Mucosa of descending colon (tissue), 3 donors: ENCODE data around the gene PDE1A. TPM values are rescaled to one million over a fixed set of nuclear protein-coding genes. Genes with fewer than 3 reads are reported as not detected.

Experiments
- ATAC-seq: fragments of 200-7000 bp; cut with Tn5 transposase; one replicate; pipeline ENCODE4 v1.9.1; 2020; ENCODE audit warnings: mild to moderate bottlenecking, moderate library complexity
- DNase-seq, 3 donors: peaks; one replicate each; pipeline ENCODE4 v3.0.0-alpha.2; 2020
- H3K36me3 ChIP-seq: fragments of 200-600 bp; one replicate; pipeline ENCODE4 v1.8.0; 2021; ENCODE audit warnings: low read depth, mild to moderate bottlenecking
- H3K4me1 ChIP-seq: fragments of 200-600 bp; one replicate; pipeline ENCODE4 v1.8.0; 2021; ENCODE audit warnings: low read depth, mild to moderate bottlenecking
- H3K4me3 ChIP-seq: fragments of 200-600 bp; one replicate; pipeline ENCODE4 v1.8.0; 2021; ENCODE audit warnings: mild to moderate bottlenecking
- H3K9me3 ChIP-seq: fragments of 200-600 bp; one replicate; pipeline ENCODE4 v1.8.0; 2021; ENCODE audit warnings: mild to moderate bottlenecking
- CTCF ChIP-seq: fragments of 200-600 bp; IDR thresholded peaks from one replicate; pipeline ENCODE4 v1.8.0; 2022; ENCODE audit warnings: antibody characterized with exemption, mild to moderate bottlenecking
- intact Hi-C, 2 donors: fragments of 100-400 bp; cut with DNase I in 1 of 2; cut with micrococcal nuclease in 1 of 2; formaldehyde crosslinking; loops; one replicate each; pipeline versions ENCODE4 v1.11.0 to v1.11.1; 2022; cut with DNase I, micrococcal nuclease
- total RNA-seq, 3 donors: library from RNA; stranded (reverse); fragmentation: NEBNext Ultra II Directional in 2 of 3; extraction: Animal tissue kit (Norgen Biotek cat#: 25700) in 2 of 3; gene quantifications; one replicate each; pipeline versions ENCODE4 v1.2.1 to v1.2.4, GENCODE V29; 2021 to 2023
- donor health status: DM: no; HTN: no; CAD: no; lungs with moderate emphysema.
- donor health status: DM: no; HTN: no; CAD: no.
- donor health status: DM: no; HTN: yes; CAD: no.

PDE1A gene
- total RNA-seq, 3 donors from 2014 or later = 1.1 to 10.8 (median 3.9) TPM

GRCh38 chr2:182181381-182181780 lies 245.5 kb downstream of the PDE1A start:
- Histone ChIP-seq H3K4me1 (no peaks in the 10 kb centered on the region), H3K9me3 (peaks cover 3% of the 10 kb centered on the region), H3K36me3 (no peaks in the 10 kb centered on the region), H3K4me3 (no peak overlapping the region)
- TF ChIP-seq CTCF = no peak
- intact Hi-C loops = no loop called here
- ATAC-seq = no peak
- DNase-seq = no peak

DNA sequence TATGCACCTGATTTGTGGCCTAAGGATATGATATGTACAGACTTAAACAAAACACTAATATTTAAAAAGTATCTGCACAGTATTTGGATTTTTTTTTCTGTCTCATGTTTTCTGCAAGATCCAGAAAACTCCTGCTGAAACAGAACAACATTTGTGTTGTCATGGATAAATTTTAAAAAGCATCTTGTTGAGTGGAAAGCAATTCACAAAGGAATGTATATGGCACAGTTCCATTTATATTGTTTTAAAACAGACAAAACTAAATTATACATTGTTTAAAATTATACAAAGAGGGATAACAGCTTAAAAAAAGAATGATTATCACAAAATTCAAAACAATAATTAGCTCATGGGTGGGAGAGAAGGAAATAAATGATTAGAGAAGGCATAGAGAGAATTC lies 247.7 kb downstream of the PDE1A start:
- H3K36me3 ChIP-seq = no peaks in the 10 kb centered on the region
- H3K4me3 ChIP-seq = no peak overlapping the region
- H3K4me1 ChIP-seq = no peaks in the 10 kb centered on the region
- intact Hi-C loops = no loop called here
- DNase-seq (no peak), ATAC-seq (no peak)
- peaks cover 3% of the 10 kb centered on the region for H3K9me3 ChIP-seq
- no peak for TF ChIP-seq CTCF

DNA sequence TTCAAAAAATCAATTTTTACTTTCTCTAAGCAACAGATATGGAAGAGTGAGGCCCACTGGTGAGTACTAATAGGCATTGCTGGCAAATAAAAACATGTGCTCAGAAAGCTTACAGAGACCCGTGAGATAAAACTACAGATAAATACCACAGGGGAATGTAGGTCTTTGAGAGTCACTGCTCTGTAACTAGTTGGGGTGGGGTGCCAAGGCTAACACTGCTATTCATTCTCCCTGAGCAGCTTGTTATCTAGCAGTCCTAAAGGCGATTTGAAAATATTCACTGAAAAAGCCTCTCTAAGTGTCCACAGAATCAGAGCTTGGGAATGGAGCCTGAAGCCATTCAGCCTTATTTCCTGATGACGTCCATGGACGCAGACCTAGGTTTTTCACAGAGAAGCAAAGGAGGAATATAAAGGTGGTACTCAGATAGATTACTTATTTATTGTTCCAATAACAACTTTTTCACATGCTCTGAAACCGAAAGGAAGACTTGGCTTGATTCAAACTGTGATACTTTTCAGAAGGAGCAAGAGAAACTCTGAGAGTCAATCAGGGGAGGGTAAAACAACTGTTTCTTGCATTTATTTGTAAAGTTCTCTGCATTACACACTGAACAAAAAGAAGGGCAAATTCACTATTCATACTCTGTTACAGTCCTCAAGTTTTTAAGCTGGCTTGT lies 252.8 kb downstream of the PDE1A start:
- no peak for DNase-seq
- ATAC-seq = no peak
- TF ChIP-seq CTCF = no peak
- H3K9me3 ChIP-seq = no peaks in the 10 kb centered on the region
- no peaks in the 10 kb centered on the region for H3K4me1 ChIP-seq
- intact Hi-C loops = no loop called here
- no peaks in the 10 kb centered on the region for H3K36me3 ChIP-seq
- H3K4me3 ChIP-seq = no peak overlapping the region

DNA sequence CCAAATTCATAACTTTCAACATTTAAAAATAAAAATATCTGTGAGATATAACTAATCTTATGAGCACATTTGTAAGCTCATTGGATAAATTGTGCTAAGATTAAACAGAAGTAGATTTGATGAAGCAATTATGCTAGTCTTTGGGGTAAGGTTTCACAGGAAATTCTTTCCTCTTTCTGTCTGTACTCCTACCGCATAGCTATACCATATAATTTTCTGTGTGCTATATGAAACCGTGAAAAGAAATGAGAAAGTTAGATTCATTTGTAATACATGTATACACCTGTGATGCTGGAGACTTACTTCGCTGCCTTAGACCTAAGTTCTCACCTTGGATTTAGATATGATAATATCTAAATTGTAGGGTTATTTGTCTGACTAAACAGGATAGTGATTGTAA lies 256.5 kb downstream of the PDE1A start:
- H3K4me1 ChIP-seq = no peaks in the 10 kb centered on the region
- no peak for TF ChIP-seq CTCF

GRCh38 chr2:182167882-182168281 lies 259.0 kb downstream of the PDE1A start:
- intact Hi-C loops = no loop called here
- DNase-seq = no peak
- no peaks in the 10 kb centered on the region for H3K4me1 ChIP-seq
- no peaks in the 10 kb centered on the region for H3K9me3 ChIP-seq
- no peak for ATAC-seq
- no peaks in the 10 kb centered on the region for H3K36me3 ChIP-seq
- no peak for TF ChIP-seq CTCF
- H3K4me3 ChIP-seq = no peak overlapping the region

More for the DNA sequence above, 256.5 kb downstream of the PDE1A start:
- Histone ChIP-seq H3K4me3 (no peak overlapping the region), H3K36me3 (no peaks in the 10 kb centered on the region), H3K9me3 (no peaks in the 10 kb centered on the region)
- ATAC-seq = no peak
- no peak for DNase-seq
- intact Hi-C loops = no loop called here

DNA sequence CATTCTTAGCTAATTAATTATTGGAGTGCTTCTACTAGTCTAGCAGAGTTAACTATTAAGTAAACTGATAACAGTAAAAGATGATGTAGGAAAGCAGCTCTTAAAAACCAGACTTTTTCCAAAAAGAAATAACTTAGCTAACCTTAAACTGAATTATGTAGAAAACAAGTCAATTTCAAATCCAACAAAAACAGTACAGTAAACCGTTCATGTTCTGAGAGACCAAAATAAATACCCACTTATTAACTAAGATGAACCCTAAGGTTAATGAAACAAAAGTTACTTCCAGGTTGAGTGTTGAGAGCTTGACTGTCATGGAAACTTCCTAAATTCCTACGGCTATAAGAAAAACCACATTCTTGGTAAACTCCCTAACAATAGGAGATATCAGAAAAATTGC lies 260.0 kb downstream of the PDE1A start:
- no peak for ATAC-seq
- no peak for DNase-seq
- Histone ChIP-seq H3K4me1 (no peaks in the 10 kb centered on the region), H3K9me3 (no peaks in the 10 kb centered on the region), H3K4me3 (no peak overlapping the region), H3K36me3 (no peaks in the 10 kb centered on the region)
- TF ChIP-seq CTCF = no peak
- intact Hi-C loops = no loop called here
